Lower lobe of right lung (tissue), 2 donors: ENCODE data around the gene GASK1B. TPM values are rescaled to one million over a fixed set of nuclear protein-coding genes. Genes with fewer than 3 reads are reported as not detected.
A peak's percentile ranks its signal among the peaks of the same experiment; 100 is the strongest.

Experiments used
- ATAC-seq, 2 donors: fragments of 200-7000 bp; cut with Tn5 transposase; one replicate each; pipeline ENCODE4 v1.9.1; 2020 to 2022; ENCODE audit warnings: mild to moderate bottlenecking in 2 of 2, moderate library complexity in 2 of 2
- DNase-seq: peaks from one replicate; pipeline ENCODE4 v3.0.0-alpha.2; 2020
- H3K27ac ChIP-seq: fragments of 200-600 bp; one replicate; pipeline ENCODE4 v1.8.0; 2022
- H3K27me3 ChIP-seq: fragments of 200-600 bp; one replicate; pipeline ENCODE4 v1.8.0; 2022; ENCODE audit warnings: low read depth
- H3K36me3 ChIP-seq: fragments of 200-600 bp; one replicate; pipeline ENCODE4 v1.8.0; 2022; ENCODE audit warnings: mild to moderate bottlenecking
- H3K4me1 ChIP-seq: fragments of 200-600 bp; one replicate; pipeline ENCODE4 v1.8.0; 2022
- H3K4me3 ChIP-seq: fragments of 200-600 bp; one replicate; pipeline ENCODE4 v1.8.0; 2022; ENCODE audit warnings: mild to moderate bottlenecking
- H3K9me3 ChIP-seq: fragments of 200-600 bp; one replicate; pipeline ENCODE4 v1.8.0; 2022
- CTCF ChIP-seq: fragments of 200-600 bp; IDR thresholded peaks from one replicate; pipeline ENCODE4 v1.8.0; 2022; ENCODE audit warnings: antibody characterized with exemption, mild to moderate bottlenecking
- intact Hi-C: fragments of 100-400 bp; cut with DNase I; formaldehyde crosslinking; loops from one replicate; pipeline ENCODE4 v1.11.0; 2022
- total RNA-seq: library from RNA; stranded (reverse); fragmentation: NEBNext Ultra II Directional; extraction: Animal tissue kit (Norgen Biotek cat#: 25700); gene quantifications from one replicate; pipeline ENCODE4 v1.2.1, GENCODE V29; 2021
- donor health status: DM: no; HTN: yes; CAD: no; lungs with severe emphysema.

The GASK1B gene
- total RNA-seq, 1 donor from 2014 or later: 22.7 TPM

- Histone ChIP-seq H3K27me3 (no peaks in the 10 kb centered on the region), H3K4me3 (no peak overlapping the region), H3K9me3 (no peaks in the 10 kb centered on the region), H3K27ac (no peak overlapping the region), H3K4me1 (peaks cover 7% of the 10 kb centered on the region), H3K36me3 (no peaks in the 10 kb centered on the region)
- intact Hi-C loops: no loop called here
- TF ChIP-seq CTCF: no peak
- DNase-seq: no peak
- ATAC-seq: peak in 1 of 2 donors; percentile 56
Observed at GRCh38 chr4:158159054-158159717, 13.6 kb downstream of the GASK1B start.

DNA sequence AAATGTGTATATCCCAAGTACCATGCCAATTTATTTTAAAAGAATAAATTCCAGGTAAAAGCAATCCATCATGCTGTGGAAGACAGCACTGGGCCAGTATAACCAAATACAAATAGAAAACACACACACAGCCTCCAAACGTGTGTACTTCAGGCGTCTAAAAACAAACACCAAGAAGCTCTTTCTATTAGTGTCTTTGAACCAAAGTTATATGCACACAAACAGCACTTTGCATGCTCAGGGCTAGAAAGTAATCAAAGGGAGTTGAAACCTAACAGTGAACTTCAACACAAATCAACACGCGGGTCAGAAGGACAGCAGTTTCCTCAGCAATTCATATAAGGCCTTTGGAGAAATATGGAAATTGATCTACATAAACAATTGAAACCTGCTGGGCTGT lies 15.4 kb downstream of the GASK1B start:
- H3K27ac ChIP-seq: no peak overlapping the region
- peaks cover 7% of the 10 kb centered on the region for H3K4me1 ChIP-seq
- no peaks in the 10 kb centered on the region for H3K9me3 ChIP-seq
- no peak for TF ChIP-seq CTCF
- no peak for DNase-seq
- no peaks in the 10 kb centered on the region for H3K27me3 ChIP-seq
- intact Hi-C loops: no loop called here
- no peak for ATAC-seq
- H3K36me3 ChIP-seq: no peaks in the 10 kb centered on the region
- H3K4me3 ChIP-seq: no peak overlapping the region

GRCh38 chr4:158155656-158156356 lies 17.0 kb downstream of the GASK1B start:
- H3K4me3 ChIP-seq: no peak overlapping the region
- TF ChIP-seq CTCF: no peak
- intact Hi-C loops: no loop called here
- H3K27me3 ChIP-seq: no peaks in the 10 kb centered on the region
- no peak overlapping the region for H3K27ac ChIP-seq
- H3K4me1 ChIP-seq: peaks cover 7% of the 10 kb centered on the region
- H3K9me3 ChIP-seq: no peaks in the 10 kb centered on the region
- DNase-seq (no peak), ATAC-seq (no peak)
- no peaks in the 10 kb centered on the region for H3K36me3 ChIP-seq

- no peak for ATAC-seq
- intact Hi-C loops: no loop called here
- H3K27ac ChIP-seq: no peak overlapping the region
Observed at GRCh38 chr4:158147151-158147550, 25.7 kb downstream of the GASK1B start.

DNA sequence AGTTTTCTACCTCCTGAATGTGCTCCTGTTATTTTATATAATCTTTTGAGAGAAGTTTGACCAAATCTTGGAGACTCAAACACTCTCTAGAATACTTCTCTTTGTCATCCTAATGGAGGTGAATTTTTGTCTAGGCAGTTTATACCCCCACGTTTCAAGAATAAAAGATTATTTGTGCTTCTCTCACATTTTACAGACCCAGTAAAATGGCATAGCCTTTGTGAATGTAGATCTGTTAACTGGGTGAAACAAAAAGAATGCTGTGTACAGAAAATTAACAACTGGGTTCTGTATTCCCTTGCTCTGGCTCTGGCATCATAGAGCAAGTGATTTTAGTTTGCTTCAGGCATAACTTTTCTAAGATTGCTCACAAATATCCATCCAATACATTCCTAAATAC lies 26.1 kb downstream of the GASK1B start:
- Histone ChIP-seq H3K4me3 (no peak overlapping the region), H3K9me3 (no peaks in the 10 kb centered on the region), H3K27me3 (no peaks in the 10 kb centered on the region), H3K4me1 (no peaks in the 10 kb centered on the region), H3K36me3 (no peaks in the 10 kb centered on the region), H3K27ac (no peak overlapping the region)
- no peak for TF ChIP-seq CTCF
- no peak for DNase-seq
- intact Hi-C loops: no loop called here
- ATAC-seq: no peak

More at GRCh38 chr4:158147151-158147550, 25.7 kb downstream of the GASK1B start:
- H3K36me3 ChIP-seq: no peaks in the 10 kb centered on the region
- H3K4me3 ChIP-seq: no peak overlapping the region
- no peaks in the 10 kb centered on the region for H3K4me1 ChIP-seq
- no peaks in the 10 kb centered on the region for H3K9me3 ChIP-seq
- no peaks in the 10 kb centered on the region for H3K27me3 ChIP-seq
- TF ChIP-seq CTCF: no peak
- no peak for DNase-seq
